Prostate gland (tissue), 2 donors: Measurements from ENCODE around the gene KCNJ4.

Experiments used
- CTCF ChIP-seq, 4 experiments: fragments of 200-600 bp in 2 of 4; fragments of 450-650 bp in 2 of 4; sonication (generic) in 2 of 4; IDR thresholded peaks; 1 replicate in 3 of 4; 2 replicates in 1 of 4; pipeline ENCODE4 v1.5.1; 2016 to 2019; ENCODE audit warnings: antibody characterized with exemption in 4 of 4, mild to moderate bottlenecking in 2 of 4, moderate library complexity in 2 of 4
- POLR2A ChIP-seq: fragments of 450-650 bp; IDR thresholded peaks from one replicate; pipeline ENCODE4 v1.6.1; 2016; ENCODE audit warnings: antibody characterized with exemption, mild to moderate bottlenecking
- POLR2AphosphoS5 ChIP-seq: sonication (generic); formaldehyde crosslinking; IDR thresholded peaks from one replicate; pipeline ENCODE4 v1.6.1; 2017; ENCODE audit warnings: antibody characterized with exemption

GRCh38 chr22:38494939-38495338 lies 39.9 kb upstream of the KCNJ4 start:
- TF ChIP-seq POLR2AphosphoS5 (no peak), CTCF (IDR thresholded peaks at IDR 0.05) (no peak), POLR2A (no peak)
